Mucosa of descending colon (tissue), 3 donors: Measurements from ENCODE around the gene IL17RA. TPM values are rescaled to one million over a fixed set of nuclear protein-coding genes. Genes with fewer than 3 reads are reported as not detected.

Experiments used
- ATAC-seq: fragments of 200-7000 bp; cut with Tn5 transposase; one replicate; pipeline ENCODE4 v1.9.1; 2020; ENCODE audit warnings: mild to moderate bottlenecking, moderate library complexity
- DNase-seq, 3 donors: peaks; one replicate each; pipeline ENCODE4 v3.0.0-alpha.2; 2020
- H3K36me3 ChIP-seq: fragments of 200-600 bp; one replicate; pipeline ENCODE4 v1.8.0; 2021; ENCODE audit warnings: low read depth, mild to moderate bottlenecking
- H3K4me1 ChIP-seq: fragments of 200-600 bp; one replicate; pipeline ENCODE4 v1.8.0; 2021; ENCODE audit warnings: low read depth, mild to moderate bottlenecking
- H3K4me3 ChIP-seq: fragments of 200-600 bp; one replicate; pipeline ENCODE4 v1.8.0; 2021; ENCODE audit warnings: mild to moderate bottlenecking
- H3K9me3 ChIP-seq: fragments of 200-600 bp; one replicate; pipeline ENCODE4 v1.8.0; 2021; ENCODE audit warnings: mild to moderate bottlenecking
- CTCF ChIP-seq: fragments of 200-600 bp; IDR thresholded peaks from one replicate; pipeline ENCODE4 v1.8.0; 2022; ENCODE audit warnings: antibody characterized with exemption, mild to moderate bottlenecking
- intact Hi-C, 2 donors: fragments of 100-400 bp; cut with DNase I in 1 of 2; cut with micrococcal nuclease in 1 of 2; formaldehyde crosslinking; loops; one replicate each; pipeline versions ENCODE4 v1.11.0 to v1.11.1; 2022; cut with DNase I, micrococcal nuclease
- total RNA-seq, 3 donors: library from RNA; stranded (reverse); fragmentation: NEBNext Ultra II Directional in 2 of 3; extraction: Animal tissue kit (Norgen Biotek cat#: 25700) in 2 of 3; gene quantifications; one replicate each; pipeline versions ENCODE4 v1.2.1 to v1.2.4, GENCODE V29; 2021 to 2023
- donor health status: DM: no; HTN: no; CAD: no; lungs with moderate emphysema.
- donor health status: DM: no; HTN: no; CAD: no.
- donor health status: DM: no; HTN: yes; CAD: no.

IL17RA gene
- total RNA-seq, 3 donors from 2014 or later, result 15.4 to 21.5 (median 21.1) TPM

DNA sequence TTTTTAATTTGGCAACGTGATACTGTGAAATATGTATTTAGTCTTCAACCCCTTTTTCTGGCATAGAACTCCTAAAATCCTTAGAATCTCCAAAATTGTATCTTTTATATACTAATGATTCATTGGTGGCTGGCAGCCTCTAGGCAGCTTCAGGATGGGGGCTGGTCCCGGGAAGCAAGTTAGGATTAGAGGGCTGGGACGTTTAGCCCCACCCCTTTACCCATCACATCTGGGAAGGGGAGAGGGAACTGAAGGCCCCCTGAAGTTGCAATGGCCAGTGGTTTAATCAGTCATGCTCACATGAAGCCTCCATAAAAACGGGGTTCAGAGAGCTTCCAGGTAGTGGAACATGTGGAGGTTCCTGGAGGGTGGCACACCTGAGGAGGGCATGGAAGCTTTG is 7.1 kb downstream of the IL17RA start:
- Histone ChIP-seq H3K36me3 (no peaks in the 10 kb centered on the region), H3K4me3 (no peak overlapping the region), H3K9me3 (no peaks in the 10 kb centered on the region), H3K4me1 (no peaks in the 10 kb centered on the region)
- DNase-seq (no peak), ATAC-seq (no peak)
- no peak for TF ChIP-seq CTCF
- intact Hi-C loops, result no loop called here

- intact Hi-C loops, result no loop called here
- Histone ChIP-seq H3K9me3 (no peaks in the 10 kb centered on the region), H3K4me3 (no peak overlapping the region), H3K4me1 (no peaks in the 10 kb centered on the region), H3K36me3 (no peaks in the 10 kb centered on the region)
- TF ChIP-seq CTCF, result no peak
- DNase-seq (no peak), ATAC-seq (no peak)
These were observed 8.3 kb downstream of the IL17RA start for GRCh38 chr22:17093081-17093480.

- ATAC-seq (no peak), DNase-seq (no peak)
- Histone ChIP-seq H3K9me3 (no peaks in the 10 kb centered on the region), H3K4me3 (no peak overlapping the region), H3K36me3 (peaks cover 4% of the 10 kb centered on the region), H3K4me1 (no peaks in the 10 kb centered on the region)
- no peak for TF ChIP-seq CTCF
- intact Hi-C loops, result no loop called here
These were observed 10.7 kb downstream of the IL17RA start for GRCh38 chr22:17095538-17095937.

GRCh38 chr22:17096071-17096470 is 11.3 kb downstream of the IL17RA start:
- DNase-seq (no peak), ATAC-seq (no peak)
- no peak for TF ChIP-seq CTCF
- Histone ChIP-seq H3K4me1 (peaks cover 2% of the 10 kb centered on the region), H3K4me3 (no peak overlapping the region), H3K36me3 (peaks cover 4% of the 10 kb centered on the region), H3K9me3 (no peaks in the 10 kb centered on the region)
- intact Hi-C loops, result no loop called here

DNA sequence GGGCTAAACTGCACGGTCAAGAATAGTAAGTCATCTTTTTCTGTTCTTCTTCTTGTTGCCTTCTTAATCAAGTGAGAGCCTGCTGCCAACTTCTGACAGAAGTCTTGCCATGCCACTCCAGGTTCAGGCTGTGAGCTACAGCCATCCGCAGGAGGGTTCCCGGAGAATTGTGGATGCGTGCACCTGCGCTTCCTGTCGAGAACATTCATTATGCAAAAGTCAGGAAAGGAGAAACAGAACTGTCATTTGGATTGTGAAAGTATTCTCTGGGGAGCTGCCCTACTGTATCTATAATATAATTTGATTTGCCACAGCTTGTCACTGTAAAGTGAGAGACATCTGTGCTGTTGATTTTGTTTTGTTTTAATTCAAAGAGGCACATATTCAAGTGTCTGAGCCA is 12.3 kb downstream of the IL17RA start:
- no peak for ATAC-seq
- H3K4me1 ChIP-seq, result peaks cover 2% of the 10 kb centered on the region
- TF ChIP-seq CTCF, result no peak
- H3K36me3 ChIP-seq, result peaks cover 4% of the 10 kb centered on the region
- H3K4me3 ChIP-seq, result no peak overlapping the region
- DNase-seq, result no peak
- intact Hi-C loops, result no loop called here
- H3K9me3 ChIP-seq, result no peaks in the 10 kb centered on the region

- intact Hi-C loops, result no loop called here
- Histone ChIP-seq H3K36me3 (peaks cover 4% of the 10 kb centered on the region), H3K9me3 (no peaks in the 10 kb centered on the region), H3K4me1 (peaks cover 2% of the 10 kb centered on the region), H3K4me3 (no peak overlapping the region)
- no peak for TF ChIP-seq CTCF
- DNase-seq (no peak), ATAC-seq (no peak)
These were observed 12.9 kb downstream of the IL17RA start for GRCh38 chr22:17097701-17098100.
